Upper lobe of left lung (tissue), 4 donors: ENCODE measurements around the gene PDIA4.

Experiments used
- POLR2AphosphoS5 ChIP-seq, 2 donors: sonication (generic); formaldehyde crosslinking; IDR thresholded peaks; one replicate each; pipeline ENCODE4 v1.5.1; 2017; ENCODE audit warnings: antibody characterized with exemption in 2 of 2
- TF ChIP-seq, protein P1 (sequence below), 6 experiments: fragments of 450-650 bp in 4 of 6; fragments of 200-600 bp in 2 of 6; sonication (generic) in 2 of 6; IDR thresholded peaks; one replicate each; pipeline ENCODE4 v1.5.1; 2016 to 2019; ENCODE audit warnings: antibody characterized with exemption in 6 of 6

DNA sequence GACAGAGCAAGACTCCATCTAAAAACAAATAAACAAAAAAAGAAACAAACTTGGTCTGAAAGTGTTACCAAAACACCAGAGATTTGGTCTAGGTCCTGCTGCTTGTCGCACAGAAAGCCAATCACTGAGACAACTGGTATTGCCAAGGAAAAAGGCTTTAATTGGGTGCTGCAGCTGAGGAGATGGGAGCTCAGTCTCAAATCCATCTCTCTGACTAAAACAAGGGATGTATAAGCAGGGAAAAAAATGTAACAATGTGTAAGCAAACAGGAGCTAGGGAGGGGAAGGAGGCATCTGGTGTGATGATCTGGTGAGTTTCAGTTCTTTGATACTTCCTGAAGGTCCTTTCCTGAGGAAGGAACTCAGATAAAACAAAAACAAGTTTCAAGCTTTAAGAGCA lies 8.4 kb upstream of the PDIA4 start:
- TF ChIP-seq, protein P1, sequence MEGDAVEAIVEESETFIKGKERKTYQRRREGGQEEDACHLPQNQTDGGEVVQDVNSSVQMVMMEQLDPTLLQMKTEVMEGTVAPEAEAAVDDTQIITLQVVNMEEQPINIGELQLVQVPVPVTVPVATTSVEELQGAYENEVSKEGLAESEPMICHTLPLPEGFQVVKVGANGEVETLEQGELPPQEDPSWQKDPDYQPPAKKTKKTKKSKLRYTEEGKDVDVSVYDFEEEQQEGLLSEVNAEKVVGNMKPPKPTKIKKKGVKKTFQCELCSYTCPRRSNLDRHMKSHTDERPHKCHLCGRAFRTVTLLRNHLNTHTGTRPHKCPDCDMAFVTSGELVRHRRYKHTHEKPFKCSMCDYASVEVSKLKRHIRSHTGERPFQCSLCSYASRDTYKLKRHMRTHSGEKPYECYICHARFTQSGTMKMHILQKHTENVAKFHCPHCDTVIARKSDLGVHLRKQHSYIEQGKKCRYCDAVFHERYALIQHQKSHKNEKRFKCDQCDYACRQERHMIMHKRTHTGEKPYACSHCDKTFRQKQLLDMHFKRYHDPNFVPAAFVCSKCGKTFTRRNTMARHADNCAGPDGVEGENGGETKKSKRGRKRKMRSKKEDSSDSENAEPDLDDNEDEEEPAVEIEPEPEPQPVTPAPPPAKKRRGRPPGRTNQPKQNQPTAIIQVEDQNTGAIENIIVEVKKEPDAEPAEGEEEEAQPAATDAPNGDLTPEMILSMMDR (IDR thresholded peaks at IDR 0.05) = no peak
- TF ChIP-seq POLR2AphosphoS5 (IDR thresholded peaks at IDR 0.05) = no peak
